ENCODE measurements around the gene C16orf87.

Gene C16orf87

DNA sequence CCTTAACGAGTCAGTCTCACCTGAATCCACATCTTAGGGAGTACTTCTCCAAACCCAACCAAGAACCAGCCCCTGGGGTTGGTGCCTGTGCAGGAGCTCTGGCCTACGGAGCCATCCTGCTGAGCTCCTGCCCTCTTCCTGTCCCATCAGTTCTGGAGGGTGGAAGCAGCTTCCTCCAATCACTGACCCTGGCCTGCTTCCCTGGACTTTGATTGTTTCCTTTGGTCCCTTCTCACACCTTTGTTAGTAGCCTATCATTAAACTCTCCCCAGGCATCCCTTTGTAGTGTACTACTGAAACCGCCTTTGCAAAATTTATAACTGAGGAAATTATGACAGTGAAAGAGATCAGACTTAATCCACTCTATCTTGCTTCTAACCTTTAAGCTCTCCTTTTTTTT lies 21.1 kb upstream of the C16orf87 start:
- ATAC-seq (ENCODE audit: low read depth) (no peak), DNase-seq (ENCODE audit: low spot score) (no peak)
- TF ChIP-seq, protein P1, sequence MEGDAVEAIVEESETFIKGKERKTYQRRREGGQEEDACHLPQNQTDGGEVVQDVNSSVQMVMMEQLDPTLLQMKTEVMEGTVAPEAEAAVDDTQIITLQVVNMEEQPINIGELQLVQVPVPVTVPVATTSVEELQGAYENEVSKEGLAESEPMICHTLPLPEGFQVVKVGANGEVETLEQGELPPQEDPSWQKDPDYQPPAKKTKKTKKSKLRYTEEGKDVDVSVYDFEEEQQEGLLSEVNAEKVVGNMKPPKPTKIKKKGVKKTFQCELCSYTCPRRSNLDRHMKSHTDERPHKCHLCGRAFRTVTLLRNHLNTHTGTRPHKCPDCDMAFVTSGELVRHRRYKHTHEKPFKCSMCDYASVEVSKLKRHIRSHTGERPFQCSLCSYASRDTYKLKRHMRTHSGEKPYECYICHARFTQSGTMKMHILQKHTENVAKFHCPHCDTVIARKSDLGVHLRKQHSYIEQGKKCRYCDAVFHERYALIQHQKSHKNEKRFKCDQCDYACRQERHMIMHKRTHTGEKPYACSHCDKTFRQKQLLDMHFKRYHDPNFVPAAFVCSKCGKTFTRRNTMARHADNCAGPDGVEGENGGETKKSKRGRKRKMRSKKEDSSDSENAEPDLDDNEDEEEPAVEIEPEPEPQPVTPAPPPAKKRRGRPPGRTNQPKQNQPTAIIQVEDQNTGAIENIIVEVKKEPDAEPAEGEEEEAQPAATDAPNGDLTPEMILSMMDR (IDR thresholded peaks at IDR 0.05; ENCODE audit: poor library complexity, severe bottlenecking), result no peak
- H3K9me3 ChIP-seq (ENCODE audit: severe bottlenecking), result no peaks in the 10 kb centered on the region
- no peaks in the 10 kb centered on the region for H3K27me3 ChIP-seq (ENCODE audit: insufficient read depth, poor library complexity, severe bottlenecking)
- H3K4me3 ChIP-seq (ENCODE audit: severe bottlenecking), result no peak overlapping the region
- H3K4me1 ChIP-seq (ENCODE audit: insufficient read depth, poor library complexity, severe bottlenecking), result no peaks in the 10 kb centered on the region
- H3K36me3 ChIP-seq (ENCODE audit: low read depth), result no peaks in the 10 kb centered on the region
- H3K27ac ChIP-seq (ENCODE audit: poor library complexity, severe bottlenecking), result no peak overlapping the region

DNA sequence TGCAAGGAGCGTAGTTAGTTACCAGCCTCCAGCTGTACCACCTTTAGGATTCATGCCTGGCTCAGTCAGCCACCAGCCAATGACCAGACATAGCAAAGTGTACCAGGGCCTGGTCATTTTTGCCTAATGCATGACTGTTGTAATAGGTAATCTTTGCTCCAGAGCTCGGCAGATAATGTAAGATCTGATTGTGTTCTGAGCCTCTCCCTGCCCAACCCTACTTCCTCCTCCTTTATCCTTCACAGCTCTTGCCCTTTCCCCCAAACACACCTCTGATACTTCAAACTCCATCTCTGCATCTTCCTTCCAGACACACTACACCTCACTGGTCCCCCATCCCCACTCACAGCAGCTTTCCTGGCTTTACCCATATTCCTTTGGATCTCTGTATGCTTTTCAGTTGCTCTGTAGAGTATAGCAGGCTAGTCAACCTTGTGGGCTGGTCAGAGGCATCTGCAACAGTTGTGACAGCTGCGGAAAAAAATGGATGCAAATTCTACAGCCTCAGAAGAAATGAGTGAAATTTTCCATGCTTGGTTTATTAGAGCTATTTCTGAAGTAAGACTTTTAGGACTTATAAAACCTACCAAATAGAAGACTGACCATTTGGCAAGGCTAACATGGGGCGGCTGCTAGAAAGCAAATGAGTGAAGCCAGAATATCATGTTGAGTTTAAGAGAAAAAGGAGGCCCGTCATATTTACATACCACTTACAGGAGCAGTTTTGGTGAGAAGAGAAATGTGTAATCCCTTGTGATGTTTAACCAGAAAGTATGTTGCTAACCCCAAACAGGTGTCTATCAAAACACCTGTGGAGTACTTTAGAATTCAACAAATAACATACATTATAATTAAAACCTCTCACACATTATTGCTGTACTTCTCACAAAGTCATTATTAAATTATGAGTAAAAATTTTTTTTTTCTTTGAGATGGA lies 19.9 kb upstream of the C16orf87 start:
- no peaks in the 10 kb centered on the region for H3K27me3 ChIP-seq (ENCODE audit: insufficient read depth, poor library complexity, severe bottlenecking)
- no peaks in the 10 kb centered on the region for H3K9me3 ChIP-seq (ENCODE audit: severe bottlenecking)
- no peaks in the 10 kb centered on the region for H3K4me1 ChIP-seq (ENCODE audit: insufficient read depth, poor library complexity, severe bottlenecking)
- DNase-seq (ENCODE audit: low spot score), result no peak
- TF ChIP-seq, protein P1 (IDR thresholded peaks at IDR 0.05; ENCODE audit: poor library complexity, severe bottlenecking), result no peak
- no peak overlapping the region for H3K4me3 ChIP-seq (ENCODE audit: severe bottlenecking)
- H3K27ac ChIP-seq (ENCODE audit: poor library complexity, severe bottlenecking), result no peak overlapping the region
- no peaks in the 10 kb centered on the region for H3K36me3 ChIP-seq (ENCODE audit: low read depth)
- no peak for ATAC-seq (ENCODE audit: low read depth)

DNA sequence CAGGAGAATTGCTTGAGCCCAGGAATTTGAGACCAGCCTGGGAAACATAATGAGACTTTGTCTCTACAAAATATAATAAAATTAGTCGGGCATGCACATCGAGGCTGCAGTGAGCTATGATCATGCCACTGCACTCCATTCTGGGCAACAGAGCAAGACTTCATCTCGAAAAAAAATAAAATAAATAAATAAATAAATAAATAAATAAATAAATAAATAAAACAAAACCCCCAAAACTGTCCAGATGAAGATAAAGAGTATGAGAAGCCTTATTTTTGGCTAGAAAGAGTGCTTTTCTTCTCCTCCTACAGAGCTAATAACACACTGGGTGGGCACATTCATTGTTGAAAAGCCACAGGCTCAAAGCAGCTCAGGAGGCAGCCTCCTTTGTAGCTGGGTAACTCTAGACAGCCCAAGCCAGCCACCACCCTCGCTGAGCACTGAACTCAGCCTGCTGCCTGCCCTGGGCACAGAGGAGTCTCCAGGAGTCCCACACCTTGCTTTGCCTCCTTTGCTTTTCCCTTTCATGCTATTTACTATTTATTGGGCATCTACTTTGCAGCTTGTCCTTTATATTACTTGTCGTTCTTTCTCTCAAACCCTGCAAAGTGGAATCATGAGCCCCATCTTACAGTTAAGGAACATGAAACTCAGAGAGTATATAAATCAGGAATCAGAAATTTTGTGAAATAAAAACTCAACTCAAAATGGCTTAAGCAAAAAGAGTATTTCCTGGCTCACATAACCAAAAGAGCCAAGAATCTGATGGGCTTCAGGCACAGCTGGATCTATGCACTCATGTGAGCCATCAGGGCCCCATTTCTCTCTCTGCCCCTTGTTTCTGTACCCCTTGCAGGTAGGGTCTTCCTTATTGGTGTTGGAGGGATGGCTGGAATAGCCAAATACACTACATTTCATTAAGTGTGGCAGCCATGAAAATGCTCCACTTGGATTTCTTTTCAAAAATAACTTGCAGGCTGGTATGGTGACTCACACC lies 18.1 kb upstream of the C16orf87 start:
- Histone ChIP-seq H3K27me3 (ENCODE audit: insufficient read depth, poor library complexity, severe bottlenecking) (no peaks in the 10 kb centered on the region), H3K36me3 (ENCODE audit: low read depth) (no peaks in the 10 kb centered on the region), H3K4me1 (ENCODE audit: insufficient read depth, poor library complexity, severe bottlenecking) (no peaks in the 10 kb centered on the region), H3K4me3 (ENCODE audit: severe bottlenecking) (no peak overlapping the region), H3K27ac (ENCODE audit: poor library complexity, severe bottlenecking) (no peak overlapping the region), H3K9me3 (ENCODE audit: severe bottlenecking) (no peaks in the 10 kb centered on the region)
- TF ChIP-seq, protein P1 (IDR thresholded peaks at IDR 0.05; ENCODE audit: poor library complexity, severe bottlenecking), result no peak
- DNase-seq (ENCODE audit: low spot score) (no peak), ATAC-seq (ENCODE audit: low read depth) (no peak)

DNA sequence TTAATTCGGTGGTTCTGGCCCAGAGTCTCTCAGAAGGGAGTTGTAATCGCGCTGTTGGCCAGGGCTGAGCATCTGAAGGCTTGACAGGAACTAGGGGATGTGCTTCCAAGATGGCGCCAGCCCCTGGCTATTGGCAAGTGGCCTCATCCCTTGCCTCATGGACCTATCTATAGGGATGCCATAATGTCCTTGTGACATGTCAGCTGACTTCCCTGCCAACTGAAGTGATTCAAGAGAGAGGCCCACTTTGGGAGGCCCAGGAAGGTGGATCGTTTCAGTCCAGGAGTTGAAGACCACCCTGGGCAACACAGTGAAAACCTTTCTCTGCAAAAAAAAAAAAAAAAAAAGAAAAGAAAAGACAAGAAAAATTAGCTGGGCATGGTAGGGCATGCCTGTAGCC lies 15.0 kb upstream of the C16orf87 start:
- Histone ChIP-seq H3K27me3 (ENCODE audit: insufficient read depth, poor library complexity, severe bottlenecking) (no peaks in the 10 kb centered on the region), H3K4me1 (ENCODE audit: insufficient read depth, poor library complexity, severe bottlenecking) (no peaks in the 10 kb centered on the region), H3K4me3 (ENCODE audit: severe bottlenecking) (no peak overlapping the region), H3K36me3 (ENCODE audit: low read depth) (no peaks in the 10 kb centered on the region), H3K9me3 (ENCODE audit: severe bottlenecking) (no peaks in the 10 kb centered on the region), H3K27ac (ENCODE audit: poor library complexity, severe bottlenecking) (no peak overlapping the region)
- DNase-seq (ENCODE audit: low spot score) (no peak), ATAC-seq (ENCODE audit: low read depth) (no peak)
- TF ChIP-seq, protein P1 (IDR thresholded peaks at IDR 0.05; ENCODE audit: poor library complexity, severe bottlenecking), result no peak

Measured in RWPE2 (cell line).